Muscle of leg (tissue), 11 donors: ENCODE measurements around the gene IP6K1. TPM values are rescaled to one million over a fixed set of nuclear protein-coding genes. Genes with fewer than 3 reads are reported as not detected.

Source experiments
- DNase-seq: peaks from one replicate; pipeline ENCODE4 v3.0.0; 2013
- H3K27ac ChIP-seq: one replicate; pipeline ENCODE4 v1.5.1; 2013; ENCODE audit warnings: mild to moderate bottlenecking, low read length, control low read depth
- H3K27me3 ChIP-seq: one replicate; pipeline ENCODE4 v1.6.1; 2013; ENCODE audit warnings: low read length; ENCODE audit not compliant: control insufficient read depth, insufficient read depth
- H3K36me3 ChIP-seq: one replicate; pipeline ENCODE4 v1.6.1; 2013; ENCODE audit warnings: low read length; ENCODE audit not compliant: control insufficient read depth, insufficient read depth
- H3K4me1 ChIP-seq: one replicate; pipeline ENCODE4 v1.6.1; 2013; ENCODE audit warnings: low read length; ENCODE audit not compliant: control insufficient read depth, insufficient read depth
- H3K4me3 ChIP-seq: one replicate; pipeline ENCODE4 v1.5.1; 2013; ENCODE audit warnings: low read length, control low read depth
- H3K9me3 ChIP-seq: replicated peaks from 2 replicates; pipeline ENCODE4 v1.6.1; 2013; ENCODE audit warnings: low read depth, low read length; ENCODE audit not compliant: control insufficient read depth
- WGBS: methylation state at CpG from one replicate; pipeline ENCODE4 v1.1.5; 2013; ENCODE audit warnings: missing lambda C conversion rate; ENCODE audit not compliant: insufficient coverage; 5-methylcytosine and 5-hydroxymethylcytosine counted together
- polyA plus RNA-seq, 8 donors: library from polyadenylated mRNA; unstranded; fragments of 120-200 nt; gene quantifications; one replicate each; pipeline versions ENCODE4 v1.2.1 to v1.2.3, GENCODE V29; 2013; ENCODE audit warnings: inconsistent platforms in 1 of 8, low replicate concordance in 1 of 8; ENCODE audit not compliant: insufficient read length in 8 of 8, insufficient read depth in 1 of 8
- total RNA-seq: library from RNA; stranded (reverse); fragments of 120-200 nt; gene quantifications from one replicate; pipeline ENCODE4 v1.2.4, GENCODE V29; 2013

IP6K1 gene
- total and polyA plus RNA-seq, 9 donors, result 12.6 to 27.2 (median 22.7) TPM

GRCh38 chr3:49727154-49727923, 59.0 kb downstream of the IP6K1 start:
- no peaks in the 10 kb centered on the region for H3K27me3 ChIP-seq
- H3K36me3 ChIP-seq, result peaks cover 62% of the 10 kb centered on the region
- peak; percentile 35 for DNase-seq
- 83% methylated on average over 18 of the region's 19 CpGs for WGBS
- H3K9me3 ChIP-seq, result no peaks in the 10 kb centered on the region
- H3K4me3 ChIP-seq, result no peak overlapping the region
- peaks cover 19% of the 10 kb centered on the region for H3K4me1 ChIP-seq
- no peak overlapping the region for H3K27ac ChIP-seq

GRCh38 chr3:49725906-49726681, 60.2 kb downstream of the IP6K1 start:
- no peak overlapping the region for H3K4me3 ChIP-seq
- 85% methylated on average over 5 of the region's 11 CpGs for WGBS
- H3K27me3 ChIP-seq, result no peaks in the 10 kb centered on the region
- H3K27ac ChIP-seq, result no peak overlapping the region
- peaks cover 20% of the 10 kb centered on the region for H3K4me1 ChIP-seq
- H3K9me3 ChIP-seq, result no peaks in the 10 kb centered on the region
- DNase-seq, result no peak
- H3K36me3 ChIP-seq, result peaks cover 63% of the 10 kb centered on the region

- H3K36me3 ChIP-seq, result peaks cover 64% of the 10 kb centered on the region
- no CpG with 5 or more reads among the region's 6 CpGs for WGBS
Observed at GRCh38 chr3:49724586-49724985, 61.8 kb downstream of the IP6K1 start.

GRCh38 chr3:49723628-49724551, 62.5 kb downstream of the IP6K1 start, which contains the start of gene GMPPB:
Gene GMPPB (minus strand): TSS chr3:49723951. CDS start chr3:49723726, 225 bp downstream.
- Histone ChIP-seq H3K27ac (peak within 1 kb of the TSS; percentile 95), H3K4me1 (peaks cover 30% of the 10 kb centered on the region)

More at GRCh38 chr3:49724586-49724985, 61.8 kb downstream of the IP6K1 start:
- Histone ChIP-seq H3K9me3 (no peaks in the 10 kb centered on the region), H3K4me1 (peaks cover 25% of the 10 kb centered on the region), H3K4me3 (peak overlapping the region; percentile 54), H3K27me3 (no peaks in the 10 kb centered on the region), H3K27ac (peak overlapping the region; percentile 95)
- peak; percentile 52 for DNase-seq

GRCh38 chr3:49723296-49723627, 63.1 kb downstream of the IP6K1 start:
- Histone ChIP-seq H3K4me3 (peak overlapping the region; percentile 99), H3K9me3 (no peaks in the 10 kb centered on the region), H3K36me3 (peaks cover 58% of the 10 kb centered on the region), H3K4me1 (peaks cover 36% of the 10 kb centered on the region), H3K27me3 (peaks cover 5% of the 10 kb centered on the region), H3K27ac (peak overlapping the region; percentile 93)
- DNase-seq, result peak; percentile 58
- 0% methylated on average over 19 of the region's 20 CpGs for WGBS

More at GRCh38 chr3:49723628-49724551, 62.5 kb downstream of the IP6K1 start, which contains the start of gene GMPPB:
- peak; percentile 99 for DNase-seq
- WGBS, result under 1% methylated on average over 99 of the region's 102 CpGs
- peak within 1 kb of the TSS; percentile 99 for H3K4me3 ChIP-seq
- peaks cover 62% of the 10 kb centered on the region for H3K36me3 ChIP-seq
- H3K27me3 ChIP-seq, result no peaks in the 10 kb centered on the region
- no peaks in the 10 kb centered on the region for H3K9me3 ChIP-seq

- 71% methylated on average over 6 of the region's 8 CpGs for WGBS
- peak overlapping the region; percentile 93 for H3K27ac ChIP-seq
- peaks cover 40% of the 10 kb centered on the region for H3K4me1 ChIP-seq
- no peaks in the 10 kb centered on the region for H3K9me3 ChIP-seq
- H3K4me3 ChIP-seq, result peak overlapping the region; percentile 99
- DNase-seq, result peak; percentile 33
- H3K27me3 ChIP-seq, result peaks cover 6% of the 10 kb centered on the region
- peaks cover 54% of the 10 kb centered on the region for H3K36me3 ChIP-seq
Observed at GRCh38 chr3:49722896-49723295, 63.4 kb downstream of the IP6K1 start.

GRCh38 chr3:49721896-49722781, 64.2 kb downstream of the IP6K1 start:
- Histone ChIP-seq H3K4me3 (no peak overlapping the region), H3K27me3 (peaks cover 6% of the 10 kb centered on the region), H3K36me3 (peaks cover 47% of the 10 kb centered on the region), H3K9me3 (no peaks in the 10 kb centered on the region), H3K27ac (no peak overlapping the region), H3K4me1 (peaks cover 47% of the 10 kb centered on the region)
- 92% methylated on average over 20 of the region's 26 CpGs for WGBS
- DNase-seq, result no peak

- H3K36me3 ChIP-seq, result peaks cover 47% of the 10 kb centered on the region
- WGBS, result 91% methylated on average over 9 of the region's 9 CpGs
- no peak for DNase-seq
- peaks cover 52% of the 10 kb centered on the region for H3K4me1 ChIP-seq
- no peak overlapping the region for H3K4me3 ChIP-seq
- no peak overlapping the region for H3K27ac ChIP-seq
- no peaks in the 10 kb centered on the region for H3K9me3 ChIP-seq
- peaks cover 6% of the 10 kb centered on the region for H3K27me3 ChIP-seq
Observed at GRCh38 chr3:49721596-49721895, 64.8 kb downstream of the IP6K1 start.
